ENCODE data around the gene DUXA.

GRCh38 chr19:57190301-57190700 is 23.0 kb upstream of the DUXA start:
- TF ChIP-seq POLR2A (IDR thresholded peaks at IDR 0.05; ENCODE audit: extremely low read depth, insufficient read length) (no peak), MAX (IDR thresholded peaks at IDR 0.05; ENCODE audit: low read depth, low read length) (no peak)
